Endothelial cell of umbilical vein (primary cell): ENCODE measurements around the gene CTIF.

ENCODE experiments used
- EZH2 ChIP-seq: IDR thresholded peaks from 2 replicates; pipeline ENCODE4 v1.6.1; 2012; ENCODE audit warnings: borderline replicate concordance, low read depth, mild to moderate bottlenecking, moderate library complexity, low read length, inconsistent platforms; ENCODE audit not compliant: severe bottlenecking
- FOS ChIP-seq: IDR thresholded peaks from 2 replicates; pipeline ENCODE4 v1.6.1; 2011; ENCODE audit warnings: mild to moderate bottlenecking, low read length, moderate library complexity, borderline replicate concordance; ENCODE audit not compliant: insufficient read depth
- GATA2 ChIP-seq: IDR thresholded peaks from 2 replicates; pipeline ENCODE4 v1.7.0; 2011; ENCODE audit warnings: low read depth, mild to moderate bottlenecking, moderate library complexity, mixed read lengths, low read length; ENCODE audit not compliant: insufficient read length, insufficient read depth
- JUN ChIP-seq: IDR thresholded peaks from 2 replicates; pipeline ENCODE4 v1.6.1; 2011; ENCODE audit warnings: borderline replicate concordance, low read depth; ENCODE audit not compliant: insufficient read length, insufficient read depth
- MAX ChIP-seq: IDR thresholded peaks from 2 replicates; pipeline ENCODE4 v1.6.1; 2011; ENCODE audit not compliant: insufficient read depth, insufficient read length
- MYC ChIP-seq: IDR thresholded peaks from one replicate; pipeline ENCODE4 v1.6.1; 2011; ENCODE audit warnings: mild to moderate bottlenecking, low read depth, low read length
- POLR2A ChIP-seq: IDR thresholded peaks from 2 replicates; pipeline ENCODE4 v1.6.1; 2012; ENCODE audit warnings: low read depth, mild to moderate bottlenecking, control low read depth, low read length
- POLR2AphosphoS5 ChIP-seq: IDR thresholded peaks from 2 replicates; pipeline ENCODE4 v1.6.1; 2012; ENCODE audit warnings: low read depth, mild to moderate bottlenecking, control low read depth, low read length, moderate library complexity; ENCODE audit not compliant: insufficient read depth
- TF ChIP-seq, protein P1 (sequence below), 2 donors: IDR thresholded peaks; 1 replicate in 1 of 2; 2 replicates in 1 of 2; pipeline ENCODE4 v1.5.1; 2011; ENCODE audit warnings: low read length in 2 of 2, mild to moderate bottlenecking in 2 of 2, moderate library complexity in 2 of 2, control low read depth in 1 of 2, inconsistent platforms in 1 of 2, low read depth in 1 of 2; ENCODE audit not compliant: insufficient read depth in 1 of 2; ENCODE audit errors: extremely low read depth in 1 of 2

DNA sequence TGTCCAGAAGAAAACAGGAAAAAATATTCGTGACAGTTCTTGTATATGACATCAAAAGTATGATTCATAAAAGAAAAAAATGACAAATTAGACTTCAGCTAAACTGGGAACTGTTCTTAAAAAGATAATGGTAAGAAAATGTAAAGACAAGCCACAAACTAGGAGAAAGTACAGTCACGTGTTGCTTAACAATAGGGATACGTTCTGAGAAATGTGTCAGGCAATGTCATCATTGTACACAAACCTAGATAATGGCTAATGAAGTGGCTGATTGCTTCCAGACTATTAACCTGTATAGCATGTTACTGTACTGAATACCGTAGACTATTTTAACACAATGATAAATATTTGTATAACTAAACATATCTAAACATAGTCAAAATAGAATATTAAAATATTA is 35.9 kb upstream of the CTIF start:
- TF ChIP-seq, protein P1, sequence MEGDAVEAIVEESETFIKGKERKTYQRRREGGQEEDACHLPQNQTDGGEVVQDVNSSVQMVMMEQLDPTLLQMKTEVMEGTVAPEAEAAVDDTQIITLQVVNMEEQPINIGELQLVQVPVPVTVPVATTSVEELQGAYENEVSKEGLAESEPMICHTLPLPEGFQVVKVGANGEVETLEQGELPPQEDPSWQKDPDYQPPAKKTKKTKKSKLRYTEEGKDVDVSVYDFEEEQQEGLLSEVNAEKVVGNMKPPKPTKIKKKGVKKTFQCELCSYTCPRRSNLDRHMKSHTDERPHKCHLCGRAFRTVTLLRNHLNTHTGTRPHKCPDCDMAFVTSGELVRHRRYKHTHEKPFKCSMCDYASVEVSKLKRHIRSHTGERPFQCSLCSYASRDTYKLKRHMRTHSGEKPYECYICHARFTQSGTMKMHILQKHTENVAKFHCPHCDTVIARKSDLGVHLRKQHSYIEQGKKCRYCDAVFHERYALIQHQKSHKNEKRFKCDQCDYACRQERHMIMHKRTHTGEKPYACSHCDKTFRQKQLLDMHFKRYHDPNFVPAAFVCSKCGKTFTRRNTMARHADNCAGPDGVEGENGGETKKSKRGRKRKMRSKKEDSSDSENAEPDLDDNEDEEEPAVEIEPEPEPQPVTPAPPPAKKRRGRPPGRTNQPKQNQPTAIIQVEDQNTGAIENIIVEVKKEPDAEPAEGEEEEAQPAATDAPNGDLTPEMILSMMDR (IDR thresholded peaks at IDR 0.05; ENCODE audit: extremely low read depth in 1 of 2, insufficient read depth in 1 of 2, low read depth in 1 of 2, low read length in 2 of 2) = no peak
- TF ChIP-seq EZH2 = no peak
- no peak for TF ChIP-seq JUN
- TF ChIP-seq POLR2A = no peak
- no peak for TF ChIP-seq FOS
- TF ChIP-seq MAX = no peak
- no peak for TF ChIP-seq POLR2AphosphoS5
- TF ChIP-seq MYC = no peak
- no peak for TF ChIP-seq GATA2
